H1 (cell line): ENCODE measurements around the gene SOX8. TPM values are rescaled to one million over a fixed set of nuclear protein-coding genes. Genes with fewer than 3 reads are reported as not detected.
A peak's percentile ranks its signal among the peaks of the same experiment; 100 is the strongest.

Experiments
- CTCF ChIA-PET: fragments of 300-600 bp; sonication (Branson Sonifier 250); formaldehyde crosslinking; loops from one replicate; lab custom pipeline; 2021; ENCODE audit not compliant: partially characterized antibody; lab: Charles Lee
- POLR2A ChIA-PET: fragments of 300-600 bp; sonication (Branson Sonifier 250); formaldehyde crosslinking; loops from one replicate; lab custom pipeline; 2021; ENCODE audit warnings: inconsistent platforms; ENCODE audit not compliant: partially characterized antibody; lab: Charles Lee
- DNase-seq, 2 experiments: peaks; one replicate each; pipeline versions ENCODE4 v3.0.0 to v3.0.0-alpha.2; 2010 to 2022; ENCODE audit warnings: low spot score in 2 of 2, low read depth in 1 of 2, mixed read lengths in 1 of 2
- FAIRE-seq: peaks from 2 replicates; lab custom pipeline; 2011; peaks lifted over from hg19 to GRCh38; lab: Jason Lieb, UNC
- H2AFZ ChIP-seq: 2 replicates; pipeline ENCODE4 v1.8.1; 2012; ENCODE audit warnings: low read length, inconsistent platforms
- H2AK5ac ChIP-seq: 2 replicates; pipeline ENCODE4 v1.6.1; 2013; ENCODE audit warnings: low read depth, low read length
- H2BK120ac ChIP-seq: replicated peaks from 2 replicates; pipeline ENCODE3; 2013; ENCODE audit warnings: low read depth, low read length, inconsistent platforms
- H2BK12ac ChIP-seq: 2 replicates; pipeline ENCODE4 v1.6.1; 2013; ENCODE audit warnings: low read depth, low read length
- H2BK15ac ChIP-seq: 2 replicates; pipeline ENCODE4 v1.6.1; 2013; ENCODE audit warnings: low read length
- H2BK20ac ChIP-seq: 2 replicates; pipeline ENCODE4 v1.6.1; 2013; ENCODE audit warnings: low read length
- H2BK5ac ChIP-seq: 2 replicates; pipeline ENCODE4 v1.6.1; 2013; ENCODE audit warnings: low read depth, low read length
- H3K14ac ChIP-seq: 2 replicates; pipeline ENCODE4 v1.6.1; 2013; ENCODE audit warnings: inconsistent platforms; ENCODE audit not compliant: insufficient read length
- H3K18ac ChIP-seq: 2 replicates; pipeline ENCODE4 v1.6.1; 2013; ENCODE audit warnings: low read length; ENCODE audit errors: extremely low read depth
- H3K23ac ChIP-seq: 2 replicates; pipeline ENCODE4 v1.6.1; 2013; ENCODE audit warnings: inconsistent platforms; ENCODE audit not compliant: insufficient read length
- H3K23me2 ChIP-seq: 2 replicates; pipeline ENCODE4 v1.6.1; 2013; ENCODE audit warnings: low read depth, low read length
- H3K27ac ChIP-seq: 2 replicates; pipeline ENCODE4 v1.6.1; 2011; ENCODE audit warnings: low read depth, low read length, inconsistent platforms
- H3K27me3 ChIP-seq, 4 experiments: replicated peaks in 1 of 4; 1 replicate in 1 of 4; 2 replicates in 3 of 4; pipeline versions ENCODE4 v1.6.1 to v1.8.1; 2011 to 2013; ENCODE audit warnings: low read length in 3 of 4, mild to moderate bottlenecking in 3 of 4, inconsistent platforms in 2 of 4, mixed read lengths in 2 of 4, moderate library complexity in 1 of 4; ENCODE audit not compliant: control insufficient read depth in 3 of 4, insufficient read depth in 3 of 4; ENCODE audit errors: extremely low read depth in 1 of 4
- H3K36me3 ChIP-seq, 4 experiments: 2 replicates each; pipeline versions ENCODE4 v1.6.1 to v1.8.1; 2011 to 2013; ENCODE audit warnings: mild to moderate bottlenecking in 4 of 4, low read length in 3 of 4, moderate library complexity in 2 of 4, control low read depth in 1 of 4, inconsistent platforms in 1 of 4; ENCODE audit not compliant: insufficient read depth in 4 of 4, control insufficient read depth in 2 of 4
- H3K4ac ChIP-seq: replicated peaks from 2 replicates; pipeline ENCODE3; 2013; ENCODE audit warnings: low read length, low read depth, mixed read lengths, inconsistent platforms; ENCODE audit not compliant: insufficient read length
- H3K4me1 ChIP-seq, 4 experiments: replicated peaks in 1 of 4; 1 replicate in 1 of 4; 2 replicates in 3 of 4; pipeline versions ENCODE4 v1.6.1 to v1.8.1; 2011 to 2013; ENCODE audit warnings: low read length in 3 of 4, inconsistent platforms in 2 of 4, mixed read lengths in 1 of 4; ENCODE audit not compliant: insufficient read depth in 4 of 4, control insufficient read depth in 3 of 4
- H3K4me2 ChIP-seq, 2 experiments: 2 replicates each; pipeline versions ENCODE4 v1.6.1 to v1.8.1; 2011 to 2013; ENCODE audit warnings: low read depth in 2 of 2, low read length in 2 of 2, control low read depth in 1 of 2, inconsistent platforms in 1 of 2, mild to moderate bottlenecking in 1 of 2; ENCODE audit not compliant: insufficient read depth in 1 of 2
- H3K4me3 ChIP-seq, 4 experiments: fragments of 200-600, 300-600 bp in 1 of 4; sonication (generic), shearing (Covaris generic), sonication (Bioruptor Twin) in 1 of 4; 2 replicates each; pipeline versions ENCODE4 v1.5.1 to v1.8.1; 2011 to 2016; ENCODE audit warnings: low read length in 4 of 4, low read depth in 3 of 4, control low read depth in 2 of 4, inconsistent platforms in 2 of 4, mild to moderate bottlenecking in 2 of 4, mixed read lengths in 1 of 4, moderate library complexity in 1 of 4; ENCODE audit not compliant: insufficient read depth in 2 of 4; ENCODE audit errors: extremely low read depth in 1 of 4
- H3K56ac ChIP-seq: replicated peaks from 2 replicates; pipeline ENCODE3; 2013; ENCODE audit warnings: low read depth, mild to moderate bottlenecking, mixed read lengths, low read length, inconsistent platforms; ENCODE audit not compliant: insufficient read length
- H3K79me1 ChIP-seq: 2 replicates; pipeline ENCODE4 v1.6.1; 2013; ENCODE audit warnings: low read depth, low read length, control low read depth
- H3K79me2 ChIP-seq, 2 experiments: 2 replicates each; pipeline versions ENCODE4 v1.6.1 to v1.8.1; 2012 to 2013; ENCODE audit warnings: low read length in 2 of 2, mild to moderate bottlenecking in 2 of 2, inconsistent platforms in 1 of 2; ENCODE audit not compliant: insufficient read depth in 2 of 2, control insufficient read depth in 1 of 2
- H3K9ac ChIP-seq, 4 experiments: replicated peaks in 1 of 4; 1 replicate in 1 of 4; 2 replicates in 3 of 4; pipeline versions ENCODE4 v1.6.1 to v1.8.1; 2011 to 2013; ENCODE audit warnings: low read depth in 3 of 4, low read length in 3 of 4, control low read depth in 2 of 4, mild to moderate bottlenecking in 2 of 4, moderate library complexity in 2 of 4, inconsistent platforms in 1 of 4; ENCODE audit errors: extremely low read depth in 1 of 4
- H3K9me3 ChIP-seq, 2 experiments: 2 replicates each; pipeline versions ENCODE4 v1.6.1 to v1.8.1; 2012 to 2013; ENCODE audit warnings: mild to moderate bottlenecking in 2 of 2, moderate library complexity in 2 of 2, control low read depth in 1 of 2, inconsistent platforms in 1 of 2, low read depth in 1 of 2, low read length in 1 of 2, mixed read lengths in 1 of 2; ENCODE audit not compliant: insufficient read depth in 2 of 2
- H4K20me1 ChIP-seq, 2 experiments: replicated peaks in 1 of 2; 2 replicates each; pipeline versions ENCODE3 to v1.8.1; 2011 to 2013; ENCODE audit warnings: inconsistent platforms in 2 of 2, low read length in 2 of 2, mild to moderate bottlenecking in 1 of 2; ENCODE audit not compliant: insufficient read depth in 2 of 2, control insufficient read depth in 1 of 2
- H4K5ac ChIP-seq: 2 replicates; pipeline ENCODE4 v1.6.1; 2013; ENCODE audit warnings: low read length, low read depth, mixed read lengths, inconsistent platforms; ENCODE audit not compliant: insufficient read length
- H4K8ac ChIP-seq: 2 replicates; pipeline ENCODE4 v1.8.0; 2013; ENCODE audit warnings: mild to moderate bottlenecking, moderate library complexity, low read length, inconsistent platforms; ENCODE audit not compliant: insufficient read depth; ENCODE audit errors: extremely low read depth
- H4K91ac ChIP-seq: replicated peaks from 2 replicates; pipeline ENCODE3; 2013; ENCODE audit warnings: low read length, mixed read lengths, inconsistent platforms; ENCODE audit not compliant: insufficient read length
- JUND ChIP-seq: IDR thresholded peaks from 2 replicates; pipeline ENCODE4 v1.6.1; 2011; ENCODE audit warnings: mild to moderate bottlenecking, improper control_type of control experiment, low read length
- RAD21 ChIP-seq, 2 experiments: IDR thresholded peaks in 1 of 2; conservative IDR thresholded peaks in 1 of 2; 2 replicates each; pipeline ENCODE4 v1.6.1; 2011; ENCODE audit warnings: low read depth in 2 of 2, low read length in 2 of 2, improper control_type of control experiment in 1 of 2, inconsistent platforms in 1 of 2, mild to moderate bottlenecking in 1 of 2, moderate library complexity in 1 of 2
- WGBS, 2 experiments: shearing (Covaris generic) in 1 of 2; methylation state at CpG; one replicate each; pipeline versions ENCODE4 v1.1.6 to v1.1.7; 2013 to 2015; ENCODE audit warnings: low lambda C conversion rate in 2 of 2, mixed read lengths in 2 of 2, inconsistent platforms in 1 of 2, low coverage in 1 of 2, missing lambda C conversion rate in 1 of 2; ENCODE audit not compliant: insufficient replicate concordance in 2 of 2, insufficient coverage in 1 of 2, insufficient read length in 1 of 2; ENCODE audit errors: extremely low coverage in 1 of 2, missing lambda C conversion rate in 1 of 2; 5-methylcytosine and 5-hydroxymethylcytosine counted together
- polyA plus RNA-seq, 7 experiments: library from polyadenylated mRNA; depleted of rRNA in 3 of 7; stranded (reverse) in 5 of 7; unstranded in 2 of 7; fragments of >200 nt in 5 of 7; fragments of 200-250 nt in 2 of 7; gene quantifications; 1 replicate in 5 of 7; 2 replicates in 1 of 7; 4 replicates in 1 of 7; pipeline versions ENCODE4 v1.2.1 to v1.2.3, GENCODE V29; 2011 to 2013; ENCODE audit warnings: missing spikeins in 2 of 7, mixed read lengths in 2 of 7
- total RNA-seq: library from RNA; stranded (reverse); fragmentation: NEBNext Ultra II Directional; extraction: Animal tissue kit (Norgen Biotek cat#: 25700); gene quantifications from 2 replicates; pipeline ENCODE4 v1.2.1, GENCODE V29; 2021

SOX8 gene
- total and polyA plus RNA-seq, 2 of the 8 experiments (the other 6 are each of a cell fraction or from before 2014, with no cell fraction given) = 2.2 to 5.7 TPM

DNA sequence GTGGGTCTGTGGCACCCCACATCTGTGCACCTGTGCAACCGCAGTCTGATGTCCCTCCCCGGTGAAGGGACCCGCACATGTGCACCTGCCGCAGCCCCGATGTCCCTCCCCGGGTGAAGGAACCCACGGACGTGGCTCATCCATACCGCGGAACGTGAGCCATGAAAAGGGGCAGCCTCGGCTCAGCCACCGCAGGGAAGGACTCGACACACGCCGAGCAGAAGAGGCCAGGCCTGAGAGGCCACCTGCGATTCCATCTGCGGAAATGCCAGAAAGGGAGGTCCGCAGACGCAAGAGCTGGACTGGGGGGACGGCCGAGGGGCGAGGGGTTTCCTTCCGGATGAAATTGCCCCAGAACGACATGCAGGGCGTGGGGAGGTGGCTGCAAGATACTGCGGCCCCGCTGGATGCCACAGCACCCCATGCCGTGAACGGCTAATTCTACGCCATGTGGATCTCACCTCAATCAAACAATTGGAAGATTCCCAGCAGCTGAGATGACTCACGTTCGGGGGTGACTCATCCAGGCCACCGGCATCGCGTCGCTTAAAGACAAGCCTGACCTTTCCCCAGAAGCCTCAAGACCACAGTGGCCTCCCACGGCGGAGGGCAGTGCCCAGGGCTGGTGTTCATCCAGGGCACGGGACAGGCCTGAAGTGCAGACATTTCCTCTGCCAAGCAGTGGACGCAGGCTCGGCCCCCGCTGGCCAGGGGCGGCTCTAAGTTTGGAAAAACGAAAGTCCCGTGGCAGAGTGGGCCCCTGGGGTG lies 21.0 kb downstream of the SOX8 start:
- no peak overlapping the region for H3K14ac ChIP-seq
- H3K4ac ChIP-seq = no peak overlapping the region
- H3K9ac ChIP-seq = no peak overlapping the region
- no peak overlapping the region for H4K5ac ChIP-seq
- H3K27me3 ChIP-seq = no peaks in the 10 kb centered on the region
- FAIRE-seq (no peak), DNase-seq (no peak)
- no peak overlapping the region for H2BK5ac ChIP-seq
- H2BK120ac ChIP-seq = no peak overlapping the region
- WGBS, 2 experiments = 93% methylated on average over 31 of the region's 46 CpGs; no CpG with 5 or more reads in 1 of the 2 experiments
- no peak overlapping the region for H2BK20ac ChIP-seq
- CTCF ChIA-PET = interaction anchor here (1.1 kb wide), 1 partner anchor 54 kb away, joined by 3 read pairs; no protein-coding TSS in a partner anchor
- H3K9me3 ChIP-seq = peaks cover 0 to 34% of the 10 kb centered on the region in 2 experiments; a peak in 1 of 4 replicates
- H4K20me1 ChIP-seq = no peaks in the 10 kb centered on the region
- no peak overlapping the region for H2BK15ac ChIP-seq
- H3K79me1 ChIP-seq = no peaks in the 10 kb centered on the region
- H4K91ac ChIP-seq = no peak overlapping the region
- no peak overlapping the region; the same call in 1 of the 2 replicates for H3K18ac ChIP-seq
- no peak overlapping the region for H3K4me2 ChIP-seq
- H4K8ac ChIP-seq = peak overlapping the region; percentile 18; the same call in 1 of the 2 replicates
- no peak overlapping the region for H3K23ac ChIP-seq
- no peak overlapping the region for H2AK5ac ChIP-seq
- H3K23me2 ChIP-seq = no peaks in the 10 kb centered on the region
- no peak overlapping the region for H2AFZ ChIP-seq
- peak; percentile 75 for TF ChIP-seq JUND
- TF ChIP-seq RAD21 (IDR thresholded peaks at IDR 0.05 in 1 of 2, conservative IDR thresholded peaks at IDR 0.05 in 1 of 2; ENCODE audit: low read depth in 2 of 2, low read length in 2 of 2) = no peak
- no peak overlapping the region for H3K56ac ChIP-seq
- H3K27ac ChIP-seq = no peak overlapping the region
- H3K4me3 ChIP-seq = no peak overlapping the region
- POLR2A ChIA-PET = no interaction called here
- no peaks in the 10 kb centered on the region for H3K36me3 ChIP-seq
- no peak overlapping the region for H2BK12ac ChIP-seq
- H3K4me1 ChIP-seq = no peaks in the 10 kb centered on the region; a peak in 1 of 7 replicates
- no peaks in the 10 kb centered on the region for H3K79me2 ChIP-seq
